GM23338 (cell line): ENCODE results near the gene TMC1. TPM values are rescaled to one million over a fixed set of nuclear protein-coding genes. Genes with fewer than 3 reads are reported as not detected.

ENCODE experiments used
- ATAC-seq: fragments of 200-7000 bp; cut with Tn5 transposase; 3 replicates; pipeline ENCODE4 v1.9.1; 2020
- DNase-seq: peaks from one replicate; pipeline ENCODE4 v3.0.0-alpha.2; 2015; ENCODE audit warnings: low spot score
- H2AFZ ChIP-seq: fragments of 200-600 bp; sonication (generic); 2 replicates; pipeline ENCODE4 v1.8.0; 2016; ENCODE audit warnings: antibody characterized with exemption, mild to moderate bottlenecking, moderate library complexity
- H3F3A ChIP-seq: fragments of 200-600 bp; sonication (generic); replicated peaks from 2 replicates; pipeline ENCODE4 v1.8.0; 2017; ENCODE audit warnings: antibody characterized with exemption, mixed run types, low read depth
- H3K27ac ChIP-seq: fragments of 200-600 bp; sonication (generic); 2 replicates; pipeline ENCODE4 v1.6.1; 2016; ENCODE audit warnings: low read depth
- H3K27me3 ChIP-seq: fragments of 200-600 bp; sonication (generic); 2 replicates; pipeline ENCODE4 v1.8.0; 2016; ENCODE audit warnings: mild to moderate bottlenecking, mixed run types, moderate library complexity; ENCODE audit not compliant: insufficient read depth
- H3K36me3 ChIP-seq: fragments of 200-600 bp; sonication (generic); 2 replicates; pipeline ENCODE4 v1.8.0; 2016; ENCODE audit warnings: mild to moderate bottlenecking; ENCODE audit not compliant: insufficient read depth
- H3K4me1 ChIP-seq: fragments of 200-600 bp; sonication (generic); 2 replicates; pipeline ENCODE4 v1.8.0; 2016; ENCODE audit warnings: mild to moderate bottlenecking, moderate library complexity; ENCODE audit not compliant: insufficient read depth
- H3K4me2 ChIP-seq: fragments of 200-600 bp; sonication (generic); 2 replicates; pipeline ENCODE4 v1.7.1; 2017; ENCODE audit warnings: mixed run types
- H3K4me3 ChIP-seq: fragments of 200-600 bp; sonication (generic); 2 replicates; pipeline ENCODE4 v1.6.1; 2016; ENCODE audit warnings: mixed run types
- H3K79me2 ChIP-seq: fragments of 200-600 bp; sonication (generic); replicated peaks from 2 replicates; pipeline ENCODE4 v1.8.0; 2017; ENCODE audit warnings: mild to moderate bottlenecking; ENCODE audit not compliant: insufficient read depth
- H3K9me2 ChIP-seq: fragments of 200-600 bp; sonication (generic); 2 replicates; pipeline ENCODE4 v1.8.0; 2017; ENCODE audit not compliant: insufficient read depth
- H4K20me1 ChIP-seq: fragments of 200-600 bp; sonication (generic); replicated peaks from 2 replicates; pipeline ENCODE4 v1.8.0; 2017; ENCODE audit warnings: mild to moderate bottlenecking; ENCODE audit not compliant: insufficient read depth
- H3K27ac Mint-ChIP-seq: 2 replicates; pipeline ENCODE4 v1.8.0; 2020; ENCODE audit warnings: inconsistent platforms, mild to moderate bottlenecking, moderate library complexity, mixed read lengths
- H3K27me3 Mint-ChIP-seq: 3 replicates; pipeline ENCODE4 v1.8.0; 2022; ENCODE audit warnings: low read depth, mild to moderate bottlenecking, moderate library complexity, mixed read lengths, inconsistent platforms; ENCODE audit not compliant: insufficient read depth, poor library complexity
- H3K36me3 Mint-ChIP-seq: 3 replicates; pipeline ENCODE4 v1.8.0; 2021; ENCODE audit warnings: low read depth, mild to moderate bottlenecking, inconsistent platforms, moderate library complexity, mixed read lengths
- H3K4me1 Mint-ChIP-seq: 3 replicates; pipeline ENCODE4 v1.8.0; 2020; ENCODE audit warnings: mild to moderate bottlenecking, inconsistent platforms, mixed read lengths
- H3K4me3 Mint-ChIP-seq: 3 replicates; pipeline ENCODE4 v1.8.0; 2021; ENCODE audit warnings: moderate library complexity, mild to moderate bottlenecking, inconsistent platforms, mixed read lengths
- H3K9me3 Mint-ChIP-seq: 3 replicates; pipeline ENCODE4 v1.8.0; 2020; ENCODE audit warnings: moderate library complexity, mild to moderate bottlenecking, inconsistent platforms, mixed read lengths
- EZH2 ChIP-seq: fragments of 200-600 bp; sonication (generic); IDR thresholded peaks from one replicate; pipeline ENCODE4 v1.8.0; 2017; ENCODE audit warnings: antibody characterized with exemption, mild to moderate bottlenecking, low read depth; ENCODE audit not compliant: unreplicated experiment
- JUNB ChIP-seq: IDR thresholded peaks from one replicate; pipeline ENCODE4 v1.6.1; 2016; ENCODE audit warnings: antibody characterized with exemption; ENCODE audit not compliant: unreplicated experiment
- ZNF114 ChIP-seq: fragments of 250-450 bp; sonication (Bioruptor Pico); IDR thresholded peaks from 2 replicates; pipeline ENCODE4 v1.5.0; 2020; ENCODE audit warnings: mild to moderate bottlenecking, moderate library complexity
- ZNF331 ChIP-seq: fragments of 250-450 bp; sonication (Bioruptor Pico); IDR thresholded peaks from 2 replicates; pipeline ENCODE4 v1.5.0; 2020; ENCODE audit warnings: low read depth, mild to moderate bottlenecking, moderate library complexity
- polyA plus RNA-seq: library from polyadenylated mRNA; unstranded; fragments of >200 nt; fragmentation: Nextera tagmentation; extraction: Ambion mirVana; gene quantifications from 2 replicates; pipeline ENCODE4 v1.2.1, GENCODE V29; 2016
- total RNA-seq: library from RNA; depleted of rRNA; stranded (reverse); fragments of >200 nt; shearing (Covaris generic); gene quantifications from 2 replicates; pipeline ENCODE4 v1.2.3, GENCODE V29; 2014
- TF ChIP-seq, protein P1 (sequence below): IDR thresholded peaks from 2 replicates; pipeline ENCODE4 v1.6.1; 2016; ENCODE audit warnings: antibody characterized with exemption
- TF ChIP-seq, protein P2 (sequence below): fragments of 250-450 bp; sonication (Bioruptor Pico); IDR thresholded peaks from 2 replicates; pipeline ENCODE4 v1.5.0; 2020; ENCODE audit warnings: mild to moderate bottlenecking, moderate library complexity
- TF ChIP-seq, protein P3 (sequence below), 2 experiments: fragments of 200-600 bp in 1 of 2; sonication (generic) in 1 of 2; conservative IDR thresholded peaks; 2 replicates each; pipeline versions ENCODE4 v1.5.1 to v1.6.1; 2016 to 2017; ENCODE audit warnings: antibody characterized with exemption in 2 of 2, low read depth in 2 of 2, mild to moderate bottlenecking in 2 of 2, moderate library complexity in 1 of 2

TMC1 gene
- total and polyA plus RNA-seq, 2 experiments from 2014 or later = 0.61 to 1.2 TPM

DNA sequence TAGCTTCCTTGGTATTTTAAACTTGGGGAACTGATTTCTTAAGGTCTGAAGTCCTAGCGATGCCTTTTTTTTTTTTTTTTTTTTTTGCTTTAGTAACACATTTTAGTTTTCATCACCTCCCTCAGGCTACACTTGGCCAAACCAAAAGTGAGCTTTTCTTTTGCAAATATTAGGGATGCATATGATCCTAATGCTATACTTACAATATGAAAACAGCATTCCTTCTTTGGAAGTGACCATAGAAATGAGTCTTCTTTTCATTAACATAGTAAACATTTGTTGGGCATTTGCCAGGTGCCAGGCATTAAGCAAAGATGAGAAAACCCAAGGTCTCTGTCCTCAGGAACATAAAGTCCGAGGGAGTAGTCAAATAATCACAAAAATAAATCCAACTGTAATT lies 241.6 kb downstream of the TMC1 start:
- ATAC-seq (no peak), DNase-seq (no peak)
- H2AFZ ChIP-seq = no peak overlapping the region
- no peak overlapping the region for H3K27ac ChIP-seq
- no peaks in the 10 kb centered on the region for H3F3A ChIP-seq
- H3K4me2 ChIP-seq = no peak overlapping the region
- 0 out of 2 replicates have a peak, but pooled peaks cover 6% of the 10 kb centered on the region for H3K4me1 ChIP-seq
- H3K27me3 ChIP-seq = no peaks in the 10 kb centered on the region
- Mint-ChIP-seq H3K27me3 (peaks cover 2% of the 10 kb centered on the region), H3K9me3 (no peaks in the 10 kb centered on the region), H3K4me3 (no peak overlapping the region), H3K36me3 (no peaks in the 10 kb centered on the region; the same call in 2 of the 3 replicates), H3K4me1 (peaks cover 18% of the 10 kb centered on the region), H3K27ac (no peak overlapping the region)
- no peak for TF ChIP-seq JUNB
- TF ChIP-seq EZH2 = no peak
- no peak for TF ChIP-seq ZNF114
- TF ChIP-seq, protein P1, sequence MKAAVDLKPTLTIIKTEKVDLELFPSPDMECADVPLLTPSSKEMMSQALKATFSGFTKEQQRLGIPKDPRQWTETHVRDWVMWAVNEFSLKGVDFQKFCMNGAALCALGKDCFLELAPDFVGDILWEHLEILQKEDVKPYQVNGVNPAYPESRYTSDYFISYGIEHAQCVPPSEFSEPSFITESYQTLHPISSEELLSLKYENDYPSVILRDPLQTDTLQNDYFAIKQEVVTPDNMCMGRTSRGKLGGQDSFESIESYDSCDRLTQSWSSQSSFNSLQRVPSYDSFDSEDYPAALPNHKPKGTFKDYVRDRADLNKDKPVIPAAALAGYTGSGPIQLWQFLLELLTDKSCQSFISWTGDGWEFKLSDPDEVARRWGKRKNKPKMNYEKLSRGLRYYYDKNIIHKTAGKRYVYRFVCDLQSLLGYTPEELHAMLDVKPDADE = no peak
- no peaks in the 10 kb centered on the region for H4K20me1 ChIP-seq
- peaks cover 11% of the 10 kb centered on the region for H3K9me2 ChIP-seq
- H3K79me2 ChIP-seq = no peaks in the 10 kb centered on the region
- H3K36me3 ChIP-seq = no peaks in the 10 kb centered on the region
- no peak overlapping the region for H3K4me3 ChIP-seq

DNA sequence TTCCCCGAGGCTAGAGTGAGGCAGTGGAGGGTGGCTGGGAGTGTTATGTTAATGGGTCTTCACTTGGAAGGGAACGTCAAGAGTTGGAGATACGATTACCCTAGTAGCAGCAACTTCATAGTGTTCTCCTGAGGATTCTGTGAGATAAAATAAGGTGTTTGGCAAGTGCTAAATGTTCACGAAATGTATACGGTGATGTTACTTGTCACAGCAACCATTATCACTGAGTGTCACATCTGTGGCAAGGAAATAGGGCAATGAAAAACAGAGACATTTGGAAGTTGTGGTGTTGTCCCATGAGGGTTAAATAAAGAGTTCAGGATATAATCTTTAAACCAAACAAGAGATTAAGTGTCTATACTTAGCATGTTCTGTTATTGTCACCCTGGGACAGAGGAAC lies 248.1 kb downstream of the TMC1 start:
- Histone ChIP-seq H3K36me3 (no peaks in the 10 kb centered on the region), H3K27ac (no peak overlapping the region), H3K9me2 (peaks cover 7% of the 10 kb centered on the region; the same call in 1 of the 2 replicates), H3K4me3 (no peak overlapping the region), H3K4me2 (no peak overlapping the region), H3K4me1 (no peaks in the 10 kb centered on the region), H3K27me3 (no peaks in the 10 kb centered on the region), H4K20me1 (no peaks in the 10 kb centered on the region), H3K79me2 (no peaks in the 10 kb centered on the region), H3F3A (no peaks in the 10 kb centered on the region), H2AFZ (no peak overlapping the region)
- no peaks in the 10 kb centered on the region for H3K36me3 Mint-ChIP-seq
- no peak for ATAC-seq
- TF ChIP-seq, protein P1 = no peak
- TF ChIP-seq, protein P2, sequence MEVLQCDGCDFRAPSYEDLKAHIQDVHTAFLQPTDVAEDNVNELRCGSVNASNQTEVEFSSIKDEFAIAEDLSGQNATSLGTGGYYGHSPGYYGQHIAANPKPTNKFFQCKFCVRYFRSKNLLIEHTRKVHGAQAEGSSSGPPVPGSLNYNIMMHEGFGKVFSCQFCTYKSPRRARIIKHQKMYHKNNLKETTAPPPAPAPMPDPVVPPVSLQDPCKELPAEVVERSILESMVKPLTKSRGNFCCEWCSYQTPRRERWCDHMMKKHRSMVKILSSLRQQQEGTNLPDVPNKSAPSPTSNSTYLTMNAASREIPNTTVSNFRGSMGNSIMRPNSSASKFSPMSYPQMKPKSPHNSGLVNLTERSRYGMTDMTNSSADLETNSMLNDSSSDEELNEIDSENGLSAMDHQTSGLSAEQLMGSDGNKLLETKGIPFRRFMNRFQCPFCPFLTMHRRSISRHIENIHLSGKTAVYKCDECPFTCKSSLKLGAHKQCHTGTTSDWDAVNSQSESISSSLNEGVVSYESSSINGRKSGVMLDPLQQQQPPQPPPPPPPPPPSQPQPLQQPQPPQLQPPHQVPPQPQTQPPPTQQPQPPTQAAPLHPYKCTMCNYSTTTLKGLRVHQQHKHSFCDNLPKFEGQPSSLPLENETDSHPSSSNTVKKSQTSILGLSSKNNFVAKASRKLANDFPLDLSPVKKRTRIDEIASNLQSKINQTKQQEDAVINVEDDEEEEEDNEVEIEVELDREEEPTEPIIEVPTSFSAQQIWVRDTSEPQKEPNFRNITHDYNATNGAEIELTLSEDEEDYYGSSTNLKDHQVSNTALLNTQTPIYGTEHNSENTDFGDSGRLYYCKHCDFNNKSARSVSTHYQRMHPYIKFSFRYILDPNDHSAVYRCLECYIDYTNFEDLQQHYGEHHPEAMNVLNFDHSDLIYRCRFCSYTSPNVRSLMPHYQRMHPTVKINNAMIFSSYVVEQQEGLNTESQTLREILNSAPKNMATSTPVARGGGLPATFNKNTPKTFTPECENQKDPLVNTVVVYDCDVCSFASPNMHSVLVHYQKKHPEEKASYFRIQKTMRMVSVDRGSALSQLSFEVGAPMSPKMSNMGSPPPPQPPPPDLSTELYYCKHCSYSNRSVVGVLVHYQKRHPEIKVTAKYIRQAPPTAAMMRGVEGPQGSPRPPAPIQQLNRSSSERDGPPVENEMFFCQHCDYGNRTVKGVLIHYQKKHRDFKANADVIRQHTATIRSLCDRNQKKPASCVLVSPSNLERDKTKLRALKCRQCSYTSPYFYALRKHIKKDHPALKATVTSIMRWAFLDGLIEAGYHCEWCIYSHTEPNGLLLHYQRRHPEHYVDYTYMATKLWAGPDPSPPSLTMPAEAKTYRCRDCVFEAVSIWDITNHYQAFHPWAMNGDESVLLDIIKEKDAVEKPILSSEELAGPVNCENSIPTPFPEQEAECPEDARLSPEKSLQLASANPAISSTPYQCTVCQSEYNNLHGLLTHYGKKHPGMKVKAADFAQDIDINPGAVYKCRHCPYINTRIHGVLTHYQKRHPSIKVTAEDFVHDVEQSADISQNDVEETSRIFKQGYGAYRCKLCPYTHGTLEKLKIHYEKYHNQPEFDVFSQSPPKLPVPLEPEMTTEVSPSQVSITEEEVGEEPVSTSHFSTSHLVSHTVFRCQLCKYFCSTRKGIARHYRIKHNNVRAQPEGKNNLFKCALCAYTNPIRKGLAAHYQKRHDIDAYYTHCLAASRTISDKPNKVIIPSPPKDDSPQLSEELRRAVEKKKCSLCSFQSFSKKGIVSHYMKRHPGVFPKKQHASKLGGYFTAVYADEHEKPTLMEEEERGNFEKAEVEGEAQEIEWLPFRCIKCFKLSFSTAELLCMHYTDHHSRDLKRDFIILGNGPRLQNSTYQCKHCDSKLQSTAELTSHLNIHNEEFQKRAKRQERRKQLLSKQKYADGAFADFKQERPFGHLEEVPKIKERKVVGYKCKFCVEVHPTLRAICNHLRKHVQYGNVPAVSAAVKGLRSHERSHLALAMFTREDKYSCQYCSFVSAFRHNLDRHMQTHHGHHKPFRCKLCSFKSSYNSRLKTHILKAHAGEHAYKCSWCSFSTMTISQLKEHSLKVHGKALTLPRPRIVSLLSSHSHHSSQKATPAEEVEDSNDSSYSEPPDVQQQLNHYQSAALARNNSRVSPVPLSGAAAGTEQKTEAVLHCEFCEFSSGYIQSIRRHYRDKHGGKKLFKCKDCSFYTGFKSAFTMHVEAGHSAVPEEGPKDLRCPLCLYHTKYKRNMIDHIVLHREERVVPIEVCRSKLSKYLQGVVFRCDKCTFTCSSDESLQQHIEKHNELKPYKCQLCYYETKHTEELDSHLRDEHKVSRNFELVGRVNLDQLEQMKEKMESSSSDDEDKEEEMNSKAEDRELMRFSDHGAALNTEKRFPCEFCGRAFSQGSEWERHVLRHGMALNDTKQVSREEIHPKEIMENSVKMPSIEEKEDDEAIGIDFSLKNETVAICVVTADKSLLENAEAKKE (CRISPR knock-in tag) = no peak
- TF ChIP-seq, protein P3, sequence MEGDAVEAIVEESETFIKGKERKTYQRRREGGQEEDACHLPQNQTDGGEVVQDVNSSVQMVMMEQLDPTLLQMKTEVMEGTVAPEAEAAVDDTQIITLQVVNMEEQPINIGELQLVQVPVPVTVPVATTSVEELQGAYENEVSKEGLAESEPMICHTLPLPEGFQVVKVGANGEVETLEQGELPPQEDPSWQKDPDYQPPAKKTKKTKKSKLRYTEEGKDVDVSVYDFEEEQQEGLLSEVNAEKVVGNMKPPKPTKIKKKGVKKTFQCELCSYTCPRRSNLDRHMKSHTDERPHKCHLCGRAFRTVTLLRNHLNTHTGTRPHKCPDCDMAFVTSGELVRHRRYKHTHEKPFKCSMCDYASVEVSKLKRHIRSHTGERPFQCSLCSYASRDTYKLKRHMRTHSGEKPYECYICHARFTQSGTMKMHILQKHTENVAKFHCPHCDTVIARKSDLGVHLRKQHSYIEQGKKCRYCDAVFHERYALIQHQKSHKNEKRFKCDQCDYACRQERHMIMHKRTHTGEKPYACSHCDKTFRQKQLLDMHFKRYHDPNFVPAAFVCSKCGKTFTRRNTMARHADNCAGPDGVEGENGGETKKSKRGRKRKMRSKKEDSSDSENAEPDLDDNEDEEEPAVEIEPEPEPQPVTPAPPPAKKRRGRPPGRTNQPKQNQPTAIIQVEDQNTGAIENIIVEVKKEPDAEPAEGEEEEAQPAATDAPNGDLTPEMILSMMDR (conservative IDR thresholded peaks at IDR 0.05; ENCODE audit: low read depth in 2 of 2) = no peak
- no peak for TF ChIP-seq ZNF331 (CRISPR knock-in tag)
- no peak for TF ChIP-seq EZH2
- H3K4me1 Mint-ChIP-seq = no peaks in the 10 kb centered on the region
- DNase-seq = no peak
- H3K27me3 Mint-ChIP-seq = no peaks in the 10 kb centered on the region
- no peak overlapping the region for H3K27ac Mint-ChIP-seq
- H3K4me3 Mint-ChIP-seq = no peak overlapping the region
- no peaks in the 10 kb centered on the region for H3K9me3 Mint-ChIP-seq
